IMR-90 (cell line): ENCODE measurements around the gene PHLPP2. TPM values are rescaled to one million over a fixed set of nuclear protein-coding genes. Genes with fewer than 3 reads are reported as not detected.

Experiments used
- ATAC-seq: fragments of 200-7000 bp; cut with Tn5 transposase; 2 replicates; pipeline ENCODE4 v1.9.1; 2020; ENCODE audit warnings: low read depth, mild to moderate bottlenecking, moderate library complexity
- Bru-seq: library from RNA; stranded (reverse); fragments of 400-500 nt; gene quantifications from one replicate; lab custom pipeline; 2021; lab: Mats Ljungman, UMichigan
- BruChase-seq, 2 experiments: library from RNA; stranded (reverse); fragments of 400-500 nt; gene quantifications; one replicate each; lab custom pipeline; 2021; lab: Mats Ljungman, UMichigan
- BruUV-seq: library from RNA; stranded (reverse); fragments of 400-500 nt; replicated peaks from 2 replicates; lab custom pipeline; 2021; lab: Mats Ljungman, UMichigan
- CTCF ChIA-PET: fragments of 300-600 bp; formaldehyde crosslinking; extraction: SDS; loops from one replicate; lab custom pipeline; 2021; ENCODE audit warnings: antibody characterized with exemption; lab: Yijun Ruan, JAX
- POLR2A ChIA-PET: fragments of 300-600 bp; sonication (Branson Sonifier 250); formaldehyde crosslinking; loops from one replicate; lab custom pipeline; 2022; ENCODE audit warnings: antibody characterized with exemption; ENCODE audit not compliant: unreplicated experiment; lab: Charles Lee
- DNase-seq: peaks from one replicate; pipeline ENCODE4 v3.0.0; 2013
- H2AFZ ChIP-seq: replicated peaks from 2 replicates; pipeline ENCODE3; 2013; ENCODE audit warnings: low read length, mild to moderate bottlenecking; ENCODE audit not compliant: poor library complexity
- H2AK5ac ChIP-seq: 2 replicates; pipeline ENCODE4 v1.6.1; 2013; ENCODE audit warnings: low read depth, low read length, inconsistent platforms
- H2AK9ac ChIP-seq: replicated peaks from 2 replicates; pipeline ENCODE3; 2013; ENCODE audit warnings: mild to moderate bottlenecking, low read depth, low read length, moderate library complexity; ENCODE audit not compliant: poor library complexity
- H2BK120ac ChIP-seq: 2 replicates; pipeline ENCODE4 v1.6.1; 2013; ENCODE audit warnings: low read depth, low read length, inconsistent platforms
- H2BK15ac ChIP-seq: 3 replicates; pipeline ENCODE4 v1.6.1; 2013; ENCODE audit warnings: low read depth, low read length, inconsistent platforms
- H2BK20ac ChIP-seq: 2 replicates; pipeline ENCODE4 v1.6.1; 2013; ENCODE audit warnings: low read depth, mild to moderate bottlenecking, inconsistent platforms, low read length, moderate library complexity
- H2BK5ac ChIP-seq: 2 replicates; pipeline ENCODE4 v1.6.1; 2013; ENCODE audit warnings: mild to moderate bottlenecking, low read depth, low read length, inconsistent platforms; ENCODE audit not compliant: poor library complexity, severe bottlenecking
- H3K14ac ChIP-seq: replicated peaks from 2 replicates; pipeline ENCODE4 v1.6.1; 2013; ENCODE audit warnings: low read depth, low read length, inconsistent platforms
- H3K18ac ChIP-seq: 2 replicates; pipeline ENCODE4 v1.6.1; 2013; ENCODE audit warnings: low read depth, low read length, control low read depth
- H3K23ac ChIP-seq: 2 replicates; pipeline ENCODE4 v1.6.1; 2013; ENCODE audit warnings: low read depth, low read length, inconsistent platforms
- H3K27ac ChIP-seq: 2 replicates; pipeline ENCODE4 v1.5.1; 2013; ENCODE audit warnings: mild to moderate bottlenecking, control low read depth, low read length; ENCODE audit not compliant: insufficient read depth
- H3K27me3 ChIP-seq: 2 replicates; pipeline ENCODE4 v1.6.1; 2013; ENCODE audit warnings: low read length; ENCODE audit not compliant: control insufficient read depth, insufficient read depth
- H3K36me3 ChIP-seq: 2 replicates; pipeline ENCODE4 v1.6.1; 2013; ENCODE audit warnings: low read length, mixed read lengths; ENCODE audit not compliant: control insufficient read depth, insufficient read depth
- H3K4ac ChIP-seq: 2 replicates; pipeline ENCODE4 v1.6.1; 2013; ENCODE audit warnings: low read depth, low read length, inconsistent platforms
- H3K4me1 ChIP-seq: 2 replicates; pipeline ENCODE4 v1.6.1; 2013; ENCODE audit warnings: low read length, mixed read lengths; ENCODE audit not compliant: control insufficient read depth, insufficient read depth
- H3K4me2 ChIP-seq: 2 replicates; pipeline ENCODE4 v1.6.1; 2013; ENCODE audit warnings: low read depth, mild to moderate bottlenecking, control low read depth, low read length, moderate library complexity
- H3K4me3 ChIP-seq: 2 replicates; pipeline ENCODE4 v1.5.1; 2013; ENCODE audit warnings: low read depth, mild to moderate bottlenecking, control low read depth, low read length, moderate library complexity; ENCODE audit not compliant: insufficient read depth
- H3K56ac ChIP-seq: 2 replicates; pipeline ENCODE4 v1.6.1; 2013; ENCODE audit warnings: low read length, inconsistent platforms; ENCODE audit not compliant: insufficient read depth; ENCODE audit errors: extremely low read depth
- H3K79me1 ChIP-seq, 2 experiments: 2 replicates each; pipeline ENCODE4 v1.6.1; 2013; ENCODE audit warnings: low read length in 2 of 2, inconsistent platforms in 1 of 2, low read depth in 1 of 2
- H3K9ac ChIP-seq: 2 replicates; pipeline ENCODE4 v1.6.1; 2013; ENCODE audit warnings: low read depth, low read length, control low read depth
- H3K9me1 ChIP-seq: 2 replicates; pipeline ENCODE4 v1.6.1; 2013; ENCODE audit warnings: low read length, inconsistent platforms; ENCODE audit not compliant: insufficient read depth
- H3K9me3 ChIP-seq: 2 replicates; pipeline ENCODE4 v1.6.1; 2013; ENCODE audit warnings: low read length; ENCODE audit not compliant: control insufficient read depth, insufficient read depth
- H4K20me1 ChIP-seq: 2 replicates; pipeline ENCODE4 v1.6.1; 2013; ENCODE audit warnings: low read length, inconsistent platforms; ENCODE audit not compliant: insufficient read depth
- H4K5ac ChIP-seq: 2 replicates; pipeline ENCODE4 v1.6.1; 2013; ENCODE audit warnings: mild to moderate bottlenecking, low read depth, low read length, control low read depth
- H4K8ac ChIP-seq, 2 experiments: 2 replicates each; pipeline ENCODE4 v1.6.1; 2013; ENCODE audit warnings: low read depth in 2 of 2, low read length in 2 of 2, control low read depth in 1 of 2, inconsistent platforms in 1 of 2
- H4K91ac ChIP-seq: 2 replicates; pipeline ENCODE4 v1.6.1; 2013; ENCODE audit warnings: low read depth, low read length, inconsistent platforms; ENCODE audit not compliant: insufficient read depth
- BHLHE40 ChIP-seq: fragments of 150-350 bp; IDR thresholded peaks from 2 replicates; pipeline ENCODE4 v1.6.1; 2016; ENCODE audit warnings: mild to moderate bottlenecking, low read depth, low read length
- CEBPB ChIP-seq: IDR thresholded peaks from 2 replicates; pipeline ENCODE4 v1.6.1; 2012; ENCODE audit warnings: low read depth, low read length, improper control_type of control experiment
- CHD1 ChIP-seq: IDR thresholded peaks from 2 replicates; pipeline ENCODE4 v1.6.1; 2012; ENCODE audit warnings: low read depth, low read length, improper control_type of control experiment
- CTCF ChIP-seq: conservative IDR thresholded peaks from 2 replicates; pipeline ENCODE4 v1.5.1; 2012; ENCODE audit warnings: mild to moderate bottlenecking, low read depth, low read length, improper control_type of control experiment
- FOS ChIP-seq: fragments of 150-350 bp; IDR thresholded peaks from 2 replicates; pipeline ENCODE4 v1.6.1; 2016; ENCODE audit warnings: low read depth, low read length
- MXI1 ChIP-seq: IDR thresholded peaks from 2 replicates; pipeline ENCODE4 v1.6.1; 2012; ENCODE audit warnings: low read depth, mild to moderate bottlenecking, low read length, moderate library complexity, borderline replicate concordance
- RFX5 ChIP-seq: IDR thresholded peaks from 2 replicates; pipeline ENCODE4 v1.8.0; 2012; ENCODE audit warnings: low read depth, mild to moderate bottlenecking, low read length, moderate library complexity
- SMC3 ChIP-seq: fragments of 150-350 bp; IDR thresholded peaks from 2 replicates; pipeline ENCODE4 v1.6.1; 2016; ENCODE audit warnings: low read depth, mild to moderate bottlenecking, antibody characterized with exemption, low read length, moderate library complexity
- WGBS, 2 experiments: methylation state at CpG; one replicate each; pipeline versions ENCODE4 v1.1.5 to v1.1.7; 2013; ENCODE audit warnings: missing lambda C conversion rate in 2 of 2; ENCODE audit not compliant: insufficient read length in 1 of 2; ENCODE audit errors: extremely low coverage in 2 of 2; 5-methylcytosine and 5-hydroxymethylcytosine counted together
- dilution Hi-C: fragments of 300-500 bp; cut with HindIII; formaldehyde crosslinking; loops from one replicate; pipeline ENCODE4 v1.14.3; 2018; ENCODE audit warnings: low sequenced_read_pairs; ENCODE audit not compliant: unreplicated experiment
- in situ Hi-C: fragments of 300-500 bp; cut with MboI; formaldehyde crosslinking; loops from 3 replicates; pipeline ENCODE4 v1.14.3; 2019; ENCODE audit warnings: low sequenced_read_pairs, inconsistent platforms, mixed read lengths
- intact Hi-C: fragments of 100-400 bp; cut with micrococcal nuclease; formaldehyde crosslinking; loops from 2 replicates; pipeline ENCODE4 v1.10.0; 2022
- long read RNA-seq: library from polyadenylated mRNA; unstranded; transcript quantifications from one replicate; pipeline ENCODE4 v2.0.0, GENCODE V29; 2021; ENCODE audit not compliant: unreplicated experiment
- polyA plus RNA-seq, 3 experiments: library from polyadenylated mRNA; depleted of rRNA; stranded (reverse); fragments of >200 nt; gene quantifications; 2 replicates each; pipeline ENCODE4 v1.2.3, GENCODE V29; 2012; ENCODE audit warnings: low replicate concordance in 1 of 3
- total RNA-seq: library from RNA; depleted of rRNA; stranded (reverse); fragments of >200 nt; gene quantifications from 2 replicates; pipeline ENCODE4 v1.2.3, GENCODE V29; 2012; rRNA removed
- TF ChIP-seq, protein P1 (sequence below): fragments of 150-350 bp; IDR thresholded peaks from 2 replicates; pipeline ENCODE4 v1.6.1; 2016; ENCODE audit warnings: low read depth, mild to moderate bottlenecking, low read length, moderate library complexity, borderline replicate concordance

PHLPP2 gene
- total RNA-seq (9.2 and 10.2 TPM in 2 replicates), polyA plus RNA-seq (2012; rRNA removed) (5.8 and 6.8 TPM in 2 replicates), Bru-seq, nascent RNA (percentile 74 among the genes with signal in this experiment), BruChase-seq, experiment 1, labeled RNA remaining after a 6-hour chase (percentile 68 among the genes with signal in this experiment), BruChase-seq, experiment 2, labeled RNA remaining after a 2-hour chase (percentile 72 among the genes with signal in this experiment)
- 2.2 and 2.6 TPM in 2 replicates for polyA plus RNA-seq (2012; cell fraction: cytosol; rRNA removed)
- polyA plus RNA-seq (2012; cell fraction: nucleus; rRNA removed; ENCODE audit: low replicate concordance) = 9.2 and 17.4 TPM in 2 replicates
- long read RNA-seq, partial matches to known transcripts = 3 of 7 reads
- long read RNA-seq, other reads (novel, unspliced or antisense) = 4 of 7 reads

DNA sequence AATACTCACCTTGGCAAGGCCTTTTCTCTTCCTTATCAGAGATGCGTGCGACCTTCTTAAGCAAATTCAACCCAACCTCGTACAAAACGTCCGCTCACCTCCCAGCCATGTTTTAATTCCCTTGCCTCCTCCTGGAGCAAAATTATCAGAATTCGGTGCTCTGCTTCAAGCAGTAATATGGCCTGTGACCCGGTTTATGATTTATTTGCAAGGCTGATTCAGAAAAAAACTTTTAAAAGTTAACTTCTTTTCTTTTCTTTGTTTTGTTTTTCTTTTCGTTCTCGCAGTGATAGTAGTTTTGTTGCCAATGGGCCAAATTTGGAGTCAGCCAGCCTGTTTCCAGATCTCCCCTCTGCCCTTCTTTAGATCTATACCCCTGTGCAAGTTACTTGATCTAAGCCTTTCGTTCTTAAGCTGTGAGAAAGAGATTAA lies at the start of gene PHLPP2:
PHLPP2 (minus strand) TSS at position 382 of the 432 bp plus-strand sequence. CDS start 9,906 bp downstream, outside the sequence.
- Histone ChIP-seq H3K4ac (no peak within 1 kb of the TSS), H3K27ac (peak within 1 kb of the TSS; percentile 63; the same call in 1 of the 2 replicates), H2AK9ac (no peak within 1 kb of the TSS), H2BK20ac (no peak within 1 kb of the TSS), H3K56ac (no peak within 1 kb of the TSS), H4K8ac (no peak within 1 kb of the TSS), H3K23ac (no peak within 1 kb of the TSS), H4K5ac (no peak within 1 kb of the TSS), H2AFZ (peak within 1 kb of the TSS; percentile 97), H3K14ac (no peak within 1 kb of the TSS), H4K20me1 (peaks cover 8% of the 10 kb centered on the region), H3K18ac (no peak within 1 kb of the TSS), H3K9me1 (no peaks in the 10 kb centered on the region; the same call in 1 of the 2 replicates), H2AK5ac (no peak within 1 kb of the TSS), H3K79me1 (peaks cover 5 to 23% of the 10 kb centered on the region in 2 experiments; a peak in 2 of 4 replicates), H3K36me3 (no peaks in the 10 kb centered on the region), H4K91ac (no peak within 1 kb of the TSS), H3K9me3 (no peaks in the 10 kb centered on the region), H3K4me3 (peak within 1 kb of the TSS; percentile 86), H3K9ac (peak within 1 kb of the TSS; percentile 2; the same call in 1 of the 2 replicates), H2BK5ac (no peak within 1 kb of the TSS), H2BK120ac (no peak within 1 kb of the TSS), H2BK15ac (no peak within 1 kb of the TSS), H3K27me3 (no peaks in the 10 kb centered on the region), H3K4me1 (peaks cover 5% of the 10 kb centered on the region), H3K4me2 (peak within 1 kb of the TSS; percentile 89)
- no TSS peak for BruUV-seq
- no peak for TF ChIP-seq CTCF
- TF ChIP-seq CEBPB = no peak
- no peak for TF ChIP-seq MXI1
- TF ChIP-seq SMC3 = no peak
- TF ChIP-seq CHD1 = no peak
- TF ChIP-seq, protein P1, sequence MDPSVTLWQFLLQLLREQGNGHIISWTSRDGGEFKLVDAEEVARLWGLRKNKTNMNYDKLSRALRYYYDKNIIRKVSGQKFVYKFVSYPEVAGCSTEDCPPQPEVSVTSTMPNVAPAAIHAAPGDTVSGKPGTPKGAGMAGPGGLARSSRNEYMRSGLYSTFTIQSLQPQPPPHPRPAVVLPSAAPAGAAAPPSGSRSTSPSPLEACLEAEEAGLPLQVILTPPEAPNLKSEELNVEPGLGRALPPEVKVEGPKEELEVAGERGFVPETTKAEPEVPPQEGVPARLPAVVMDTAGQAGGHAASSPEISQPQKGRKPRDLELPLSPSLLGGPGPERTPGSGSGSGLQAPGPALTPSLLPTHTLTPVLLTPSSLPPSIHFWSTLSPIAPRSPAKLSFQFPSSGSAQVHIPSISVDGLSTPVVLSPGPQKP = no peak
- TF ChIP-seq RFX5 = no peak
- no peak for TF ChIP-seq FOS
- no peak for TF ChIP-seq BHLHE40
- in situ Hi-C loops = no loop called here
- no CpG with 5 or more reads among the region's 10 CpGs for WGBS, 2 experiments
- CTCF ChIA-PET = no interaction called here
- intact Hi-C loops = no loop called here
- ATAC-seq = no peak
- peak; percentile 10 for DNase-seq
- dilution Hi-C loops = no loop called here
- POLR2A ChIA-PET = no interaction called here
